Ishikawa (cell line): ENCODE data around the gene SRCIN1.

Experiments
- CEBPB ChIP-seq: IDR thresholded peaks from 2 replicates; pipeline ENCODE4 v1.6.1; 2012
- EP300 ChIP-seq: IDR thresholded peaks from 2 replicates; pipeline ENCODE4 v1.6.1; 2012; ENCODE audit warnings: borderline replicate concordance
- FOXM1 ChIP-seq: IDR thresholded peaks from 2 replicates; pipeline ENCODE4 v1.6.1; 2012; ENCODE audit warnings: low read depth, borderline replicate concordance
- MAX ChIP-seq: IDR thresholded peaks from 2 replicates; pipeline ENCODE4 v1.6.1; 2012
- NFIC ChIP-seq: IDR thresholded peaks from 2 replicates; pipeline ENCODE4 v1.6.1; 2012
- RAD21 ChIP-seq: IDR thresholded peaks from 2 replicates; pipeline ENCODE4 v1.6.1; 2012; ENCODE audit warnings: low read depth
- TAF1 ChIP-seq: IDR thresholded peaks from 2 replicates; pipeline ENCODE4 v1.6.1; 2012; ENCODE audit warnings: low read depth, mild to moderate bottlenecking
- TEAD4 ChIP-seq: IDR thresholded peaks from 2 replicates; pipeline ENCODE4 v1.6.1; 2012
- YY1 ChIP-seq: IDR thresholded peaks from 2 replicates; pipeline ENCODE4 v1.6.1; 2012; ENCODE audit warnings: low read depth
- TF ChIP-seq, protein P1 (sequence below): IDR thresholded peaks from 2 replicates; pipeline ENCODE4 v1.6.1; 2012; ENCODE audit warnings: low read depth, mild to moderate bottlenecking

- TF ChIP-seq YY1 (no peak), NFIC (no peak), RAD21 (no peak), FOXM1 (no peak), EP300 (no peak), CEBPB (no peak), MAX (no peak), TAF1 (no peak), TEAD4 (no peak)
- TF ChIP-seq, protein P1, sequence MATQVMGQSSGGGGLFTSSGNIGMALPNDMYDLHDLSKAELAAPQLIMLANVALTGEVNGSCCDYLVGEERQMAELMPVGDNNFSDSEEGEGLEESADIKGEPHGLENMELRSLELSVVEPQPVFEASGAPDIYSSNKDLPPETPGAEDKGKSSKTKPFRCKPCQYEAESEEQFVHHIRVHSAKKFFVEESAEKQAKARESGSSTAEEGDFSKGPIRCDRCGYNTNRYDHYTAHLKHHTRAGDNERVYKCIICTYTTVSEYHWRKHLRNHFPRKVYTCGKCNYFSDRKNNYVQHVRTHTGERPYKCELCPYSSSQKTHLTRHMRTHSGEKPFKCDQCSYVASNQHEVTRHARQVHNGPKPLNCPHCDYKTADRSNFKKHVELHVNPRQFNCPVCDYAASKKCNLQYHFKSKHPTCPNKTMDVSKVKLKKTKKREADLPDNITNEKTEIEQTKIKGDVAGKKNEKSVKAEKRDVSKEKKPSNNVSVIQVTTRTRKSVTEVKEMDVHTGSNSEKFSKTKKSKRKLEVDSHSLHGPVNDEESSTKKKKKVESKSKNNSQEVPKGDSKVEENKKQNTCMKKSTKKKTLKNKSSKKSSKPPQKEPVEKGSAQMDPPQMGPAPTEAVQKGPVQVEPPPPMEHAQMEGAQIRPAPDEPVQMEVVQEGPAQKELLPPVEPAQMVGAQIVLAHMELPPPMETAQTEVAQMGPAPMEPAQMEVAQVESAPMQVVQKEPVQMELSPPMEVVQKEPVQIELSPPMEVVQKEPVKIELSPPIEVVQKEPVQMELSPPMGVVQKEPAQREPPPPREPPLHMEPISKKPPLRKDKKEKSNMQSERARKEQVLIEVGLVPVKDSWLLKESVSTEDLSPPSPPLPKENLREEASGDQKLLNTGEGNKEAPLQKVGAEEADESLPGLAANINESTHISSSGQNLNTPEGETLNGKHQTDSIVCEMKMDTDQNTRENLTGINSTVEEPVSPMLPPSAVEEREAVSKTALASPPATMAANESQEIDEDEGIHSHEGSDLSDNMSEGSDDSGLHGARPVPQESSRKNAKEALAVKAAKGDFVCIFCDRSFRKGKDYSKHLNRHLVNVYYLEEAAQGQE, result no peak
Observed at GRCh38 chr17:38596651-38597050, 9.1 kb downstream of the SRCIN1 start.
